ENCODE results near the gene ANXA8. TPM values are rescaled to one million over a fixed set of nuclear protein-coding genes. Genes with fewer than 3 reads are reported as not detected.
"Not testable (repeated sequence)": the region's sequence is repeated elsewhere in the genome, so short reads cannot be mapped to it uniquely, and the experiment has no call there.

Gene ANXA8, protein sequence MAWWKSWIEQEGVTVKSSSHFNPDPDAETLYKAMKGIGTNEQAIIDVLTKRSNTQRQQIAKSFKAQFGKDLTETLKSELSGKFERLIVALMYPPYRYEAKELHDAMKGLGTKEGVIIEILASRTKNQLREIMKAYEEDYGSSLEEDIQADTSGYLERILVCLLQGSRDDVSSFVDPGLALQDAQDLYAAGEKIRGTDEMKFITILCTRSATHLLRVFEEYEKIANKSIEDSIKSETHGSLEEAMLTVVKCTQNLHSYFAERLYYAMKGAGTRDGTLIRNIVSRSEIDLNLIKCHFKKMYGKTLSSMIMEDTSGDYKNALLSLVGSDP
- not detected for polyA plus RNA-seq (2012; ENCODE audit: insufficient read depth, insufficient read length, low read depth)

DNA sequence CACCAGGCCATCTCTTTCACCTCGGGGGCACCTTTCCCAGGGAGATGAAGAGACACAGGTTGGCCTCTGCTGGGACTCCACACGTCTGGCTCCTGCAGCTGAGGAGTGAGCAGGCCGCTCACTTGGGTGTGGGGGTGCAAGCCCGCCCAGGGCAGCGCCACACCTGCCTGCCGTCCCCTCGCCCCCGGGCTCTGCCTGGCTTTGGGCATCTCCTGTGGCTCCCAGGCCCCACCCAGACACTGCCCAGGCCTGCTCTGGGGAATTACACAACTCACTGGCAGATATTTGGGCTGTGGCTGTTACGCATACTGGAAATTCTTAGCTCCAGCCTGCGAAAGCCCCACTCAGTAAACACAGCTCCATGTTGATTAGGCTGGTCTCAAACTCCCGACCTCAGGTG is at the start of gene ANXA8:
TSS of gene ANXA8 (minus strand) at position 193 of the 400 bp plus-strand sequence. CDS start at position 11, 182 bp downstream.
- H3K4me1 ChIP-seq; H3K9me3 ChIP-seq; H3K4me3 ChIP-seq (ENCODE audit: low read depth, low read length); H3K36me3 ChIP-seq; DNase-seq; H3K27me3 ChIP-seq: not testable (repeated sequence)

DNA sequence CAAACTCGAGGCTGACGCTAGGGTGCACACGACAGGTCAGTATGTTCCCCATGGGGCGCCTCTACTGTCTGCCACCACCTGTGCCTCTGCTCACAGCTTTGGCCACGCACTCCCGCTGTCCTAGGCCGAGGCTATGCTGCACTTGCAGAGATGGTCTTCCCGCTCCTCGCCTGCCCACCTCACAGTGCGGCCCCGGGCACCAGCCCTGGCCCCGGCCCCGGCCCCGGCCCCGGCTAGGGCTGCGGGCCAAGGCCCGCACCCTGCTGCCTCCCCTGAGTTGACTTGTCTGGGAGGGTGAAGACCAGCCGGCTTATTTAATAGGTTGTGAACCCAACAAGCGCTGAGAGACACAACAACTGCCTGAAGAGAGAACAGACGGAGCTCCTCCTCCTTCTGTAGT is 39.6 kb upstream of the ANXA8 start, which contains the start of gene AGAP9:
TSS of gene AGAP9 (minus strand) at position 164 of the 400 bp plus-strand sequence. CDS start at position 52, 112 bp downstream.
- not testable (repeated sequence) for H3K4me1 ChIP-seq; H3K27me3 ChIP-seq; H3K4me3 ChIP-seq (ENCODE audit: low read depth, low read length); H3K36me3 ChIP-seq; H3K9me3 ChIP-seq; DNase-seq

DNA sequence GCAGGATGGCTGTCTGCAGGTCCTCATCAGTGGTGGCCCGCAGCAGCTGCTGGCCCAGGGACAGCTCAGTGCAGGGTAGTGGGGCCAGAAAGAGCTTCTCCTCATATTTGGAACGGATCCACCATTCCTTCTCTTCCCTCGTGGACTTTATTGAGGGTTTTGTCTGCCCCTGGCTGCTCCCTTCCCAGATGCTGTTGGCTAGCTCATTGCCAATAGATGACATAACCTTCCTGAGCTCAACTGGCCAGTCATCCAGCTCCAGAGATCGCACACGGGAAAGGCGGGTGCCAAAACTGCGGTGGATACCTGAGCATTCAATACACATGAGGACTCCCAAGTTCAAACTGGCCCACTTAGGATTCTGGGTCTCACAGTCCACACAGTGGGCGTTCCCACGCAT is 18.4 kb upstream of the ANXA8 start:
- DNase-seq; H3K4me1 ChIP-seq; H3K4me3 ChIP-seq (ENCODE audit: low read depth, low read length); H3K27me3 ChIP-seq; H3K36me3 ChIP-seq; H3K9me3 ChIP-seq: not testable (repeated sequence)

GRCh38 chr10:47494226-47494625 is 10.3 kb upstream of the ANXA8 start:
- not testable (repeated sequence) for H3K9me3 ChIP-seq; H3K4me3 ChIP-seq (ENCODE audit: low read depth, low read length); DNase-seq; H3K27me3 ChIP-seq; H3K4me1 ChIP-seq; H3K36me3 ChIP-seq

DNA sequence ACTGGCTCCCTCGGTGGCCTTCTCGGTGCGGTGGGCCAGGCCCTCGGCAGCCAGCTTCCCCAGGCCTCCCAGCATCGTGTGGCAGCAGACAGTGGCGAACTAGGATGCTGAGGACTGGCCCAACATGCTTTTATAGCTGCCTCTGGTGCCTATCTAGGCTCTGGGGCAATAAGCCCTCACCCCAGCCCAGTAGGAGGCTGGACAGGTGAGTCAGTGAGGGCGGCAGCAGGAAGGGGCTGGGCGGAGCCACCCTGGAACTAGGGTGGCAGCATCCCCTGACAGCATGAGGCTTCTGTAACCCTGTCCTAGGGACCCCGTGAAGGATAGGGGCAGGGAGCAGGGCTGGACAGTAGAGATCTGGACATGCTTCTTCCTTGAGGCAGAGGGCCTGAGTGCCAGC is 7.7 kb upstream of the ANXA8 start, which contains the start of gene FAM25G:
TSS of gene FAM25G (minus strand) at position 101 of the 400 bp plus-strand sequence. CDS start at position 75, 26 bp downstream.
- H3K27me3 ChIP-seq; H3K36me3 ChIP-seq; H3K4me3 ChIP-seq (ENCODE audit: low read depth, low read length); H3K9me3 ChIP-seq; DNase-seq; H3K4me1 ChIP-seq: not testable (repeated sequence)

- DNase-seq; H3K27me3 ChIP-seq; H3K4me1 ChIP-seq; H3K4me3 ChIP-seq (ENCODE audit: low read depth, low read length); H3K36me3 ChIP-seq; H3K9me3 ChIP-seq: not testable (repeated sequence)
Measured at GRCh38 chr10:47489630-47490029, 5.7 kb upstream of the ANXA8 start.

DNA sequence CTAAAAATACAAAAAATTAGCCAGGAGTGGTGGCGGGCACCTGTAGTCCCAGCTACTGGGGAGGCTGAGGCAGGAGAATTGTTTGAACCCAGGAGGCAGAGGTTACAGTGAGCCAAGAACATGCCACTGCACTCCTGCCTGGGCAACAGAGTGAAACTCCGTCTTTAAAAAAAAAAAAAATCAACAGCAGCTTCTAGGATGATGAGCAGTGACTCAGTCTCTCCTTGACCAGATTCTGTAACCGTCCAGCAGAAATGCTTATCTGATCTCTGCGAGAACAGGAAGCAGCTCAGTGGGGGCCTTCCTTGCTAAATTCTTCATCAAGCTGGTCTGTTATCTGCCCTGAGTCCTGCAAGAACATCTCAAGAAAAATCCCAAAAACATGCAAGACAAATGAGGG is 2.0 kb upstream of the ANXA8 start:
- not testable (repeated sequence) for DNase-seq; H3K36me3 ChIP-seq; H3K4me3 ChIP-seq (ENCODE audit: low read depth, low read length); H3K27me3 ChIP-seq; H3K9me3 ChIP-seq; H3K4me1 ChIP-seq

GRCh38 chr10:47484786-47485185 is 871 bp upstream of the ANXA8 start:
- H3K9me3 ChIP-seq; H3K4me1 ChIP-seq; H3K27me3 ChIP-seq; H3K4me3 ChIP-seq (ENCODE audit: low read depth, low read length); DNase-seq; H3K36me3 ChIP-seq: not testable (repeated sequence)

DNA sequence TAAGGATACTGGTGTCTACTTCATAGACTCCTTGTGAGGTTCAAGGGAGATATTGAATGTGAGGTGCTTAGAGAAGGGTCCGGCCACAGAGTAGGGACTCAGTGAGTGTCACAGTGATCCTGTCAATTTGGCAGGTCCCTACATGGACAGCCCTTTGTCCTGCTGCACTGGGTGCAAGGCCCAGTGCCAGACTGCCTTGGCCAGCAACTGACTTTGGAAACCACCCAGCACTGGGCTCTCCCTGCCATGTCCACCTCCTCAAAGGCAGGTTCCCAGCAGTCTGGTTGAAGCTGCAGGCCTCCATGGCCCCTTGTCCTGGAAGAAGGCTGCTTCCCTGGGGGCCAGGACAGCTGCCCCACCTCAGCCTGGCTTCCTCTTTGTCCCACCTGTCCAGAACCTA is 1.5 kb downstream of the ANXA8 start:
- not testable (repeated sequence) for H3K27me3 ChIP-seq; H3K9me3 ChIP-seq; DNase-seq; H3K4me3 ChIP-seq (ENCODE audit: low read depth, low read length); H3K36me3 ChIP-seq; H3K4me1 ChIP-seq

DNA sequence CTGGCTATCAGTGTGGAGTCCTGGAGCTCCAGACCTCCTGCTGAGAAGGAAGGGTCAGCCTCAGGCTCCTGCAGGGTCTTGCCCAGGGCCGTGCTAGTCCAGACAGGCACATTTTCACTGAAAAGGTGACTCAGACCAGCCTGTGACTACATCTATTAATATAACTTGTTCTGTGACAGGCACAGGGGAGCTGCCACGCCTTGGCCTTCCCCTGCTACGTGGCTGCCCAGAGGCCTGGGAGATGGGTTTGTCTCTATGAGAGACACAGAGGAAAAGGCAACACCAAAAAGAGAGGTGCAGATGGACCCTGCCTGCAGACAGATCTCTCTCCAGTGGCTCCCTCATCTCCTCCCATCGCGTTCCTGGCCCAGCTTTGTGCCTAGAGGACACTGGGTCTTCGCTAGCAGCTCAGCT is 2.1 kb downstream of the ANXA8 start:
- H3K9me3 ChIP-seq; H3K36me3 ChIP-seq; DNase-seq; H3K4me1 ChIP-seq; H3K4me3 ChIP-seq (ENCODE audit: low read depth, low read length); H3K27me3 ChIP-seq: not testable (repeated sequence)

DNA sequence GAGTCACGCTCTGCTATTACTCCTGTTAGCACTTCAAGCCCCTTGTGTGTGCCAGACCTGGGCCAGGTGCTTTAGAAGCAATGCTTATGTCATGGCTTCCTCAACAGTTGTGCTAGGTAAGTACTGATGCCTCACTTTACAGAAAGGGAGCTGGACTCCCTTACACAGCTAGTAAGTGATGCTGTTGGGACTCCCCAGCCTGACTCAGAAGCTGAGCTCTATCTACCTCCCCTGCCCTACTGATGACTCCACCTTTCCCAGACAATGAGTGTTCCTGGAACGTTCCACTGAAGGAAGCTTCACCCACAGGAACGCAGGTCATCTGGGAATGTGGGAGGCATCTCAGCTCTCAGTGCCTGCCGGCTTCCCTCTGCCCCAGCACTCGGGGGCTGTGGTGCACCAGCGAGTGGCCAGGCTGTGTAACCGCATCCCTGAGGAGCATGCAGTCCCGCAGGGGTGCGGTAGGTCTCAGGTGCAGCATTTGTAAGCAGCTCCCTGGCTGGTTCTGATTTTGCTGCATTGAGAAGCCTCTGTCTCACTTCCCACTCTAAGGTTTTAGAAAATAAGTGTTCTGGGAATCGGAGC is 2.6 kb downstream of the ANXA8 start:
- H3K9me3 ChIP-seq; H3K27me3 ChIP-seq; DNase-seq; H3K36me3 ChIP-seq; H3K4me1 ChIP-seq; H3K4me3 ChIP-seq (ENCODE audit: low read depth, low read length): not testable (repeated sequence)

GRCh38 chr10:47480133-47480532 is 3.8 kb downstream of the ANXA8 start:
- not testable (repeated sequence) for H3K4me3 ChIP-seq (ENCODE audit: low read depth, low read length); H3K27me3 ChIP-seq; H3K36me3 ChIP-seq; H3K9me3 ChIP-seq; H3K4me1 ChIP-seq; DNase-seq

DNA sequence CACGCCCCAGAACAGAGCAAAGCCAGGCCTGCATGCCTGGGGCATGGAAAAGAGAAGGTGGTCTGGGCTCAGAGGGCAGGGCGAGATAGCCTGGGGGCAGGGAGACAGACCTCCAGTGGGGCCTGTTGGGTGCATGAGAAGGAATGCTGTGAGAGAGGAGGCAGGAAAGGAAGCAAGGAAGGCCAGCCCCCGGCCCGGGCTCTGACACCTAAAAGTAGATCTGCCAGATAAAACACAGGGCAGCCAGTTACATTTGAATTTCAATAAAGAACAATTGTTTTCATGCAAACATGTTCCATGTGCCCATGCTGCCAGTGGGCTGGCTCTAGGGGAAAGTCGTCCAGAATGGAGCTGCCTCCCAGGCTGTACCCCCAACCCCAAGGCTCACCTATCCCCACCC is 5.8 kb downstream of the ANXA8 start:
- not testable (repeated sequence) for H3K4me1 ChIP-seq; H3K4me3 ChIP-seq (ENCODE audit: low read depth, low read length); H3K9me3 ChIP-seq; DNase-seq; H3K36me3 ChIP-seq; H3K27me3 ChIP-seq

DNA sequence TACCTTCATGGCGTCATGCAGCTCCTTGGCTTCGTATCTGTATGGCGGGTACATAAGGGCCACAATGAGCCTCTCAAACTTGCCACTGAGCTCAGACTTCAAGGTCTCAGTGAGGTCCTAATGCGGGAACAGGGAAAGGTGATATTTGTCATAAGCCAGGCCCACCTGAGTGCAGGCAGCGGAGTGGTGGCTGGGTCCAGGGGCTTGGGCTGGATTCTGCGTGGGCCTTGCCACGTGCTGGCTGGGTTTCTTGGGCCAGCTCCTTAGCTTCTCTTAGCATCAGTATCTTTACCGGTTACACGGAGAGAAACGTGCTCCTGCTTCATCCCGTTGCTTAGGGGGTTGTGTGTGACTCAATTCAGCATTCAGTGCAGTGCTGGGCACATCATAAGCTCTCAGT is 6.8 kb downstream of the ANXA8 start:
- not testable (repeated sequence) for DNase-seq; H3K4me3 ChIP-seq (ENCODE audit: low read depth, low read length); H3K4me1 ChIP-seq; H3K36me3 ChIP-seq; H3K9me3 ChIP-seq; H3K27me3 ChIP-seq

GRCh38 chr10:47475101-47475500 is 8.8 kb downstream of the ANXA8 start:
- not testable (repeated sequence) for DNase-seq; H3K4me3 ChIP-seq (ENCODE audit: low read depth, low read length); H3K9me3 ChIP-seq; H3K27me3 ChIP-seq; H3K36me3 ChIP-seq; H3K4me1 ChIP-seq

DNA sequence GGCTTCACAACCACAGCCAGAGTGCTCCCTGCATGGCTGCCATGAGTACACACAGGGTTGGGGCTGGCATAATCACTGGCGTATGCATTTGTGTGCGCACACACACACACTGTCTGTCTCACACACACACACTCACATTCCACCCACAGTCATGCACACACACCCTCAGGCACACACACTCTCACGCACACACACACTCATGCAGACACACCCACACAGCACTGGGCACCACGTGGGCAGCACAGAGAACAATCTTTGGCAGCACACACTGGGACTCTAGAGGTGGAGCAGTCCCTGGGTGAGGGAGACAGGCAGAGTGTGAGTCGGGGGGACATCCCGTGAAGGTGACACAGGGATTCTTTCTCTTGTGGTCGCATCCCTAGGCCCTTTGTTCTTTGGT is 10.4 kb downstream of the ANXA8 start:
- not testable (repeated sequence) for H3K4me1 ChIP-seq; H3K9me3 ChIP-seq; H3K4me3 ChIP-seq (ENCODE audit: low read depth, low read length); H3K27me3 ChIP-seq; DNase-seq; H3K36me3 ChIP-seq
